ENCODE data around the gene HAO2.
"Not testable (repeated sequence)": the region's sequence is repeated elsewhere in the genome, so short reads cannot be mapped to it uniquely, and the experiment has no call there.

The HAO2 gene

DNA sequence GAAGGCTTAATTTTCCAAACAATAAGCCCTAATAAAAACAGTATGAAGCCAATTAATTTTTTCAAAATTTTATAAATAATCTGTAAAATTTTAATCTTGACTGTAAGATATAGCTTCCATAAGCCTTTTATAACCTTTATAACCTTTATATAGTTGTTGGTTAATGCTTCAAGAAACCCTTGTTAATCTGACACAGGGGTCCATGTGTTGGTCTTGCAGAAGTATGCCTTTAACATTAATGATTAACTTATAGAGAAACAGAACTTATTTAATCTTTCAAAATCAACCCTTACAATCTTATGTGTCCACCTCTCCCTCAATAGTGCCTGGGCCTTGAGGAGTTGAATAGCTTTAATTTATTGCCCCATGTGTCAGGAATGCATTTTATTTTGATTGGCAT, 23.2 kb upstream of the HAO2 start:
- DNase-seq = no peak

DNA sequence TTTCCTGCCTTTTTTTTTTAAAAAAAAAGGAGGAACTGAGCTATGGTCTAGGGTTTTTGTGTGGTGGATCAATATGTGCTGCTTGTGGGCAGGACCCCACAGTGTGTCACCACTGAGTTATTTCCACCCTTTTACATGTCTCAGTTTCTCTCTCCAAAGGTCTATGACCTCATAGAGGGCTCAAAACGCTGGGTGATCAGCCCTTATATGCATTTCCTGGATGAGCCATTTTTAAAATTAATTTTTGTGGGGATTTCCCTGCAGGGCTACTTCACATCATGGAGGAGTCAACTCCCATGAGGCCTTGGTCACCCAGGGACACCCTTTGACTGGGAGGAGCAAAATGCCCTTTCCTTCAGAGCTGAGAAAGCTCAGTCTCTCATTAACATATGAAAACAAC, 20.7 kb upstream of the HAO2 start:
- no peak for DNase-seq

DNA sequence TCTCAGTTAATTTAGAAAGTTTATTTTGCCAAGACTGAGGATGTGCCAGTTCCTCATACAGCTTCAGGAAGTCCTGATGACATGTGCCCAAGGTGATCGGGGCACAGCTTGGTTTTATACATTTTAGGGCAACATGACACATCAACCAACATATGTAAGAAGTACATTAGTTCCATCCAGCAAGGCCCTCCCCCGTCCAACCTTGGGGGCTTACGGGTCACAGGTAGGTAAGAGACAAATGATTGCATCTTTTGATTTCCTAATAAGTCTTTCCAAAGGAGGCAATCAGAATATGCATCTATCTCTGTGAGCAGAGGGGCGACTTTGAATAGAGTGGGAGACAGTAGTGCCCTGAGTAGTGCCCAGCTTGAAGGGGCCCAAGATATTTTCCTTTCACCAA, 19.6 kb upstream of the HAO2 start:
- DNase-seq = no peak

DNA sequence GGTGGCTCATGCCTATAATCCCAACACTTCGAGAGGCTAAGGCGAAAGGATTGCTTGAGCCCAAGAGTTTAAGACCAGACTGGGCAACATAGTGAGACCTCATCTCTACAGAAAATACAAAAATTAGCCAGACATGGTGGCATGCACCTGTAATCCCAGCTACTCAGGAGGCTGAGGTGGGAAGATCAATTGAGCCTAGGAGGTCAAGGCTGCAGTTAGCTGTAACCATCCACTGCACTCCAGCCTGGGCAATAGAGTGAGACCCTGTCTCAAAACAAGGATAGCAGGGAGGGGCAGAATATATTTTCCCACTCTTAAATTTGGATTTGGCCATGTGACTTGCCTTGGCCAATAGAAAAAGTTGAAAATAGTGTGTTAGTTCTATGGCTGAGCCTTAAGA, 17.7 kb upstream of the HAO2 start:
- not testable (repeated sequence) for DNase-seq

DNA sequence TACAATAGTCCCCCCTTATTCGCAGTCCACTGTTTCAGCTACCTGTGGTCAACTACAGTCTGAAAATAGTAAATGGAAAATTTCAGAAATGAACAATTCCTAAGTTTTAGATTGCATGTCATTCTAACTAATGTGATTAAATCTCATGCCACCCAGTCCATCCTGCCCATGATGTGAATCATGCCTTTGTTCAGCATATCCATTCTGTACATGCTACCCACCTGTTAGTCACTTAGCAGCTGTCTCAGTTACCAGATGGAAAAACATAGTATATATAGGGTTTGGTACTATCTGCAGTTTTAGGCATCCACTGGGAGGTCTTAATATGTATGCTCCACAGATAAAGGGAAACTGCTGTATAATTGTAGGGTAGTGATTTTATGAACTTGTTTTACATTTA, 16.6 kb upstream of the HAO2 start:
- no peak for DNase-seq

DNA sequence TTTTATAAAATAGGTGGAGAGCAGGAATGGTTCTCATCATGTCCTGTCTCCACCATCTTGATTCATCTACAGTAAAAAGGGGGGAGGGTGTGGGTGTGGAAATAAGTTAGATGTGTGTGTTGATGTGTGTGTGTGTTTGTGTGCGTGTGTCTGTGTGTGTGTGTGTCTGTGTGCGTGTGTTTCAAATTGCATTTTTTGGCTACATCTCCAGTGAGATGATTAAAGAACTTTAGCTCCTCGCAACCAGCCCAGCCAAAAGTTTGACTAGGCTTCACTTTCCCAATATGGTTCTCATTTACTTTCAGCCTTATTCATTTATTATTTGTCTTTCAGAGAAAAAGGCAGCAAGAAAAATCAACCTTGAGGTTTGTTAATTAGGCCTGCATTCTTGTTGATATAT, 14.7 kb upstream of the HAO2 start:
- no peak for DNase-seq

DNA sequence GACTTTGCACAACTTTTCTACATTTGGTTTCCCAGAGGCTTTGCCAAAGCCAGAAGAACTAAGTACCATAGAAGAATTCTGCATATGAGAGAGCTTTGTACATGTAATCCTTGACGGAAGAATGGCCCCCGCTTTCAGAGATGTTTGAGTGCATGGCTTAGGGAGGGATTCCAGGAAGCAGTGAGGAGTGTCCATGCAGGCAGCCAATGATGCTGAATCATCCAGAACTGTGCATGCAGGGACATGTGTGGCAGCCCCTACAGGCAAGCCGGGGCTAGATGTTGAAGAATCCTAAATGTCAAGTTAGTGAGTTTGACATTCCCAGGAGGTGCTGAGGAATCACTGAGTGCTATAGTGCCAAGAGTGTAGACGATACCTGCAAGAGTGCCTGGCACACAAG, 9.9 kb upstream of the HAO2 start:
- no peak for DNase-seq

DNA sequence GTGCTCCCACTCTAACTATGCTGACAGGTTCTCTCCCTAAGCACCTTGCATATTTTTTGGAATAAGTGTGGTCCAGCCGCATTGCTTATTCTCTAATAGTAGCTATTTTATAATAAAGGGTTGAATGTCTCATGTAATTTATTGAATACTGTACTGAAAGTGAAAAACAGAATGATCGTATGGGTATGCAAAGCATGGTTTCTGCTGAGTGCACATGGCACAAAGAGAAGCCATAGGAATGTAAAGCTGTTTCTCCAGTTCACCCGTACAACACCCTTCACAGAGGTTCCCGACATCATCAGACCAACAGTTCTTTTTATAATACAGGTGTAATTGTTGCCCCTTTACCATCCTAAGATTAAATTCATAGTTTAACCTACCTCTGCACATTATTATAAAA, 8.9 kb upstream of the HAO2 start:
- no peak for DNase-seq

DNA sequence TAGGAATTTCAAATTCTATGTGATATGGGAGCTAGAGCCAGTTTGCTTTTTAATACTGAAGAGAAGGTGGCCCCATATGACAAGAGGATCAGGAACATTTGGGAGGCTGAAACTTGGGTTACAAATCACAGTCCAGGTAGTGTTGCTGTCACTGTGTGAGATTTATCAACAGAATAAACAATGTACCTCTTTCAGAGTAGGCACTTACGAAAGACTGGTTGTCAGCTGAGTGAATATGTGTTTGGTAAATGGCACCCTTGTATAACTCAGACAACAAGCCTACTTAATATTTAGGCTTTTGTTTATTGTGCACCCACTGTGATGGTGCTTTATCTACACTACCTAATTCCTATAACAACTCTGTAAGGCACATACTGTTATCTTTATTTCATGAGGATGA, 7.4 kb upstream of the HAO2 start:
- DNase-seq = no peak

DNA sequence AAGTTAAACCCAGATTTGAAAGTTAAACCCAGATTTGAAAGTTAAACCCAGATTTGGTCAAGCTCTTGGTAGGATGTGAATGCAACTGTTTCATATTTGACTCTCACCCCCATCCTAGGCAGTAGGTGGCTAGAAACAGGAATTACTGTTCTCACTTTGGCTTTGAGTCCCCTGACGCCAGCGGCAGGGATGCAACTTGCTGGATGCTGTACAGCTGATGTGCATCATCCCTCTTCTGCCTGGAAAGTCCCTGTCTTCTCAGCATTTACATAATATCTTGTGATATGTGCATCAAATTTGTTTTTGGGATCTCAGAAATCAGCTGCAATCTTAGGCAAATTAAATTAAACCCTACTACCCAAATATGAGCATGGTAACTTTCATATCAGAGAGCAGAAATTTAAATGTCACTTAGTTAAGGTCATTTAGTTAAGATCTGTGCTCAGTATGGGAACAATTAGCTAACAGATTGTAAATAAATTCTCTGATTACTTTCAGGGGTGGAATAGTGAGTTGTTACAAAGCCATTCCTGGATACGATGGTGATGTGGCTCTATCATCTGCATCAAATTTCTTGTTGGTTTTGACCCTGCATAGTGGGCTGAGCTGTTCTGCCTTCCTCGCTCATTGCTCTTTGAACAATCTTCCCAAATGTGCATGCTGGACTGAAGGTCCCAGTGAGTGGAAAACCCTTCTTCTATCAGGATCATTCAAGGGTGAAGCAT, 6.8 kb upstream of the HAO2 start:
- DNase-seq = no peak

DNA sequence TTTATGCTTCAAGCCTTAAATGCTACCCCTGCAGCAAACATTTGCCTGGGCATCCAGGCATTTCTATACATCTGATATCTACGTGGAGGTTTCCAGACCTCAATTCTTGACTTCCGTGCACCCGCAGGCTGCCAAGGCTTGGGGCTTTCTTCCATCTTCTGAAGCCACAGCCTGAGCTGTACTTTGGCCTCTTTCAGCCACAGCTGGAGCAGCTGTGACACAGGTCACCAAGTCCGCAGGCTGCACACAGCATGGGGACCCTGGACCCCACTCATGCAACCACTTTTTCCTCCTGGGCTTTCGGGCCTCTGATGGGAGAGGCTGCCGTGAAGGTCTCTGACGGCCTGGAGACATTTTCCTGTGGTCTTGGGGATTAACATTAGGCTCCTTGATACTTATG, 5.4 kb upstream of the HAO2 start:
- no peak for DNase-seq

DNA sequence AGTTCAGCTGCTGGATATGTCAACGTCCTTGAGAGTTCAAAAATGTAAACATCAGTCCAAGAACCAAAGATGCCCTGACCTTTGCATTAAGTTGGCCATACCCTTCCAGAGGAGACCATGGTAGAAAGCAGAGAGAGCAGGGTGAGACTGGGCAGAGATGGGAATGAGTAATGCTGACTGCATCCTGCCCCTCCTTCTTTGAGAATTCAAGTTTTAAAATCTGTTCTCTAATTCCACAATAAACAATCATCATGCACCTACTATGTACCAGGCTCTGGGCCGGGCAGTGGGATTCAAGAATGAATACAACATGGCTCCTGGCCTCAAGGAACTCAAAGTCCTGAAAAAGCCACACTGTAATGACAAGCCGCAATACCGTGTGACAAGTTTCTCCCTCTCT, 3.9 kb upstream of the HAO2 start:
- DNase-seq = no peak

DNA sequence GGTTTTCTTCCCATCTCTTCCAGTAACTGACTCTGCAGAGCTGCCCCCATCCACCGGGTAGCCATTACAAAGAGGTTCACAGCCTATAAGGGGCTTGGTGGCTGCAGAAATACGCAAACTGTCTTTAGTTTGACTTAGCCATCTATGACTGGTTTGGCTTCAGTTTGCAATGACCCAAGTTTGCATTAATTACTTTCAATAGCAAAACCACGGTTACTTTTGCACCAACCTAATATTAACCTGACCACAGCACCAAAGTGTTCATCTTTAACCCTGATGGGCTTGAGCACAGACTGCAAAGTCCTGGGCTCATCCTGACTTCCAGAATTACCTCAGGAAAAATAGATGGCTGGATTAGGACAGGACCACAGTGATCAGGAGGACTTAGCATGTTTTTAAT, 2.2 kb upstream of the HAO2 start:
- no peak for DNase-seq

DNA sequence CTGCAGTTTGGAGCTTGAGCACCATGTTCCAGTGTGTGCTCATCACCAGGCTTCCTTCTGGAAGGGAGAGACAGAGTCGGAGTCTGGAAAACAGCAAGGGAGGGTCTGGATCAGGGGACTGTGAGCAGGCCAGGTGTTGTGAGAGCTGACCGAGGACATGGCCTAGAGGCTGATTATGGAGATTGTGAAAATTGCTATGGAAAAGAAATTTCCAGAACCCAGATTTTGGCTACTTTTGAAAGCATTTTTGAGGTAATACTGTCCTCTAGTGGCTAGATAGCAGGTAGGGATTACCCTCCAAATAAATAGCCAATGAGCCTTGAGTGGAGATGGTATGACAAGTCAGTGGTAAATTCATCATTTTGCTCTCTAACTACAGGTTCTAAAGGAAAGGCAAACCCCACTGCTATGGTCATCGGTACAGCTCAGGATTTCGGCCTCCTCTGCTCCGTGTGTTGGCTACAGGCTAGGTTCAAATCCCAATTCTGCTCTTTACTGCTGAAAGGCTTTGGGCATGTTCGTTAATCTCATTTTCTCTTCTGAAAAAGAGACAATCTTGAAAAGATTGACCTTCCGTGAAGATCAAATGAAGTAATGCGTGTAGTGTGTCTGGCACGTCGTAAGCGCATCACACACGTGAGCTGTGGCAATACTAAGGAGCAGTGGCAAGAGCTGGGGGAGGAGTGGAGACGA, 1.0 kb upstream of the HAO2 start:
- peak in 1 of 51 donors; percentile 26 for DNase-seq

DNA sequence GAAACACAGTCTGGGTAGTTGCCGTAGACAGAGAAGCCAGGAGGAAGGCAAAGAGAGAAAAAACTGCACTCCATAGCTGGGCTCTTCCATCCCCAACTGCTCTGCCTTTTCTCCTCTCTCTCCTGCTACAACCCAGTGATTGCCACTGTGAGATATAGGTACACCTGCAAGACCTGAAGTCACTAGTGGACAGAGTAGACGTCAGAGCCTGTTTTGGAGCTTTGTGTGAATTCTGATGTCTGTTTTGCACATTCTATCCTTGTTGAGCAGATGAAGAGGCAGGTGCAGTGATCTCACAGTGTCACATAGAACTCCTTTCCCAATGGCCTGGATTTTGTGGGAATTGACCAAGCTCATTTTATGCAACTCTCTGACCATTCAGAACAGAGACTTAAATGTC, 2.2 kb downstream of the HAO2 start:
- no peak for DNase-seq

DNA sequence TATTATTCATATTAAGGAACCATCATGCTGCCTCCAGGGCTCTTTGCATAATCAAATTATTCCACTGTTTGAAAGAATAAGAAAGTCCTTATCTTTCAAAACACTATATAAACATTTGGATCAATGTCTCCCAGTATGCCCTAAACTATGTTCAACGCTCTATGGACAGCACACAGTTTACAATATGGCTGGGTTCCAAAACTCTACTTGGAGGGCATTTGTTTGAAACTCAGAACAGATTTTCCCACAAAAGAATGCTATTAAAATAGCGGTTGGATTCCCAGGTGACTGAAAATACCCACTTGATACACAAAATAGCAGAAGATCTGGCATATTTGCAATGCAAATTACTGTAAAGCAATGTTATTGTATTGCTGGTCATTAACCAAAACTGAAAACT, 3.2 kb downstream of the HAO2 start:
- DNase-seq = no peak

DNA sequence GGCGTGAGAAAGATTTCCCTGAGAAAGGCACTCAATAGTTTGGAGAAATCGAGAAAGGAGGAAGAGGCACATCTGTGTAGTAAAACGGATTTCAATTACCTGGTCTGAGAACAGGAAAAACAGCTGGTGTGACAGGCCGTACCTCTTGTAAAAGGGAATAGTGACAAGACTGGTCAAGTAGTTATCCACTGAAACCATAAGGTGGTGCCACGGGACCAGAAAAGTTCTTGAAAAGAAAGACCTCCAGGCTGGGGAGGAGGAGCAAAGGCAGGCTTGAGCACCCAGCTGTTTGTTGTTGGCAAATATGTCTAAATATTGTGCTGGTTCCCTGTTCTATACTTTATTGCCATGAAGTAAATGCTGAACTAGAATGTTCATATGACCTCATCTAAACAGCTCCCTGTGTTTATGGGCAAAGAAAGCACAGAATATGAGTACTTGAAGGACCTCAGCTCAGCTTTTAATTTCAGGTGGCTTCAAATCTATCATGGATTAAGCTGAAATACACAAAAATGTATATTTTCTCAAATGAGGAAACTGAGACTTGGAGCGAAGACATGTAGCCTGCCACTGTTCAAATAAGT, 4.0 kb downstream of the HAO2 start:
- no peak for DNase-seq

DNA sequence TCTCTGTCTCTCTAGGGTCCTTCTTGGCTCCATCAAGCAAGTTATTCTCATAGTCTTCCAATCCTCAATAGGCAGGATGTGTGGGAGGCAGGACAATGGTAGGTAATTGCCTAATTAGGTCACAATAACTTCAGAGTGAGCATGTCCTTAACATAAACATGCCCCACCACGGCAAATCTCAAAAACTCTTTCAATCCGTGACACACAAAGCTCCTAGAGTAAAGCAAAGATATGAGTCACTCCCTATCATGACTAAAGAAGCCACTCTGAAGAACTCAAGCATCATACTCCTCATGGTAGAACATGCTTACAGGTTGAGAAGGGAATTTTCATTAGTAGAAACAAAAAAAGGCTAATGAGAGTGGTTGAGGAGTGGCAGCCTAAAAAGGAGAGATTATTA, 4.9 kb downstream of the HAO2 start:
- DNase-seq = no peak

DNA sequence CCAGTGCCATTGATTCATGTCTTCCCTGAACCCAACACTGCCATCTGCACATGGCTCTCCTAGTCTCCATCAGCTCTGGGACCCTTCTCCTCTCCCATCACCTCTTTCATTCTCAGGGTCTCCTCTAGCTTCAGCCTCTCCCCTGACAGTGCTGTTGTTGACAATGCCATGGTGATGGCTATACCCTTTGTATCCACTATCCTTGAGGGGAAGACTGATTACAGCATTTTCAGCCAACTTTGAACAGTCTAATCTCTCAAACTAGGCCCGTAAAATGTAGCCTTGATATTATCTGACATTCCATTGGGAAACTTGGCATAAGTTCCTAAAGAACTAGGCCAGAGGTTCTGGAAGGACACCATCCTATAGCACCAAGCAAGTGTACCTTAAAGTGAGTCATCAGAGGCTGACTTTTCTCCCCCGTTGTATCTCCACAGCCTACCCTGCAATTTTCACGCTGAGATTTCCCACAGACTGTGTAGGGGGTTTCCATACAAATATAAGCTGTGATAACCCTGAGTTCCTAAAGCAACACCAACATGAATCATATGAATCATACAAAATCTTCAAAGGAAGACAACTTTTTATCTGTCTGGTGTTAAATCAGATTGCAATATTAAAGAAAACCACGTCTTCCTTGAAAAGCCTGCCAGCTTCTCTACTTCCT, 5.8 kb downstream of the HAO2 start:
- no peak for DNase-seq

DNA sequence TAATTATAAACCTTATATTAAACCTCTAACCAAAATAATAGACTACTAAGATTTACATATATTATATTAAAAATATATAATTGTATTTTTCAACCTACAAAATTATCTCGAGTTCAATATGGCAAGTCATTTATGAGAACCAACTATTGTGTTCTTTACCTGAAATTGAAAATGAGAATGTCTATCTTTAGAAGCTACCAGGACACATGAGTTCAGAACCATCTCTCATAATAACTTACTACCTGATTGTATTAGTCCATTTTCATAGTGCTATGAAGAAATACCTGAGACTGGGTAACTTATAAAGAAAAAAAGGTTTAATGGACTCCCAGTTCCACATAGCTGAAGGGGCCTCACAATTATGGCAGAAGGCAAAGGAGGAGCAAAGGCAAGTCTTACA, 6.8 kb downstream of the HAO2 start:
- DNase-seq = no peak

DNA sequence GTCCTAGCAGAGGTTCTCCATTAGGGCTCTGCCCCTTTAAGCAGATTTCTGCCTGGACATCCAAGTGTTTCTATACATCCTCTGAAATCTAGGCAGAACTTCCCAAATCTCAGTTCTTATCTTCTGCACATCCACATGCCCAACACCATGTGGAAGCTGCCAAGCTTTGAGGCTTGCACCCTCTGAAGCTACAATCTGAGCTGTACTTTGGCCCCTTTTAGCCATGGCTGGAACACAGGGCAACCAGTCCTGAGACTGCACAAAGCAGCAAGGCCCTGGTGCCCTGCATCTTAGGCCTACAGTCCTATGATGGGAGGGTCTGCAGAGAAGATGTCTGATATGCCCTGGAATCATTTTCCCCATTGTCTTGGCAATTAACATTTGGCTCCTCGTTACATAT, 8.0 kb downstream of the HAO2 start:
- DNase-seq = no peak

DNA sequence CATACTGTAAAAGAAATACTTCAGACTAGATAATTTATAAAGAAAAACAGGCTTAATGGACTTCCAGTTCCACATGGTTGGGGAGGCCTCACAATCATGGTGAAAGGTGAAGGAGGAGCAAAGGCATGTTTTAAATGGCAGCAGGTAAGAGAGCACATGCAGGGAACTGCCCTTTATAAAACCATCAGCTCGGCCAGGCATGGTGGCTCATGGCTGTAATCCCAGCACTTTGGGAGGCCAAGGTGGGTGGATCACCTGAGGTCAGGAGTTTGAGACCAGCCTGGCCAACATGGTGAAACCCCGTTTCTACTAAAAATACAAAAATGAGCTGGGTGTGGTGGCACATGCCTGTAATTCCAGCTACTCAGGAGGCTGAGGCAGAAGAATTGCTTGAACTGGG, 9.0 kb downstream of the HAO2 start:
- not testable (repeated sequence) for DNase-seq

DNA sequence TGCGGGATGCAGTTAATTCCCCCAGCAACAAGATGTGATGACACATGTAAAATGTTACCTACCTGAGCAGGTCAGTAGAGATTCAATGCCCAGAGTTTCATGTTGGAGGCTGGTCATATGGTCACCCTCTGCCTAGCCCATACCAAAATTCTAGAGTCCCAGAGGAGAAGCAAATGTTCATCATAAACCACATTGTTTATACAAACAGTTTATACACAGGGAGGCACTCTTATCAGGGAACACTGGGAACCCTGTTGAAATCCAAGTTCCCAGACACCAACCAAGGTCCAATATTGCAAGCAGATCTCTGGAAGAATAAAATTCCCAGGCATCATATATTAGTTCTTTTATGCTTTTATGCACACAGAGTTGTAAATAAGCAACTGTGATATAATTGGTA, 10.5 kb downstream of the HAO2 start:
- DNase-seq = no peak

All from hypothalamus (tissue), 51 donors.